GM21528 (cell line): ENCODE data around the gene STMN3.

Experiments
- ATAC-seq: cut with Tn5 transposase; IDR thresholded peaks from one replicate; pipeline ENCODE4 v1.9.1; 2021; ENCODE audit warnings: mild to moderate bottlenecking, moderate library complexity; ENCODE audit not compliant: unreplicated experiment, low FRiP score

The STMN3 gene

DNA sequence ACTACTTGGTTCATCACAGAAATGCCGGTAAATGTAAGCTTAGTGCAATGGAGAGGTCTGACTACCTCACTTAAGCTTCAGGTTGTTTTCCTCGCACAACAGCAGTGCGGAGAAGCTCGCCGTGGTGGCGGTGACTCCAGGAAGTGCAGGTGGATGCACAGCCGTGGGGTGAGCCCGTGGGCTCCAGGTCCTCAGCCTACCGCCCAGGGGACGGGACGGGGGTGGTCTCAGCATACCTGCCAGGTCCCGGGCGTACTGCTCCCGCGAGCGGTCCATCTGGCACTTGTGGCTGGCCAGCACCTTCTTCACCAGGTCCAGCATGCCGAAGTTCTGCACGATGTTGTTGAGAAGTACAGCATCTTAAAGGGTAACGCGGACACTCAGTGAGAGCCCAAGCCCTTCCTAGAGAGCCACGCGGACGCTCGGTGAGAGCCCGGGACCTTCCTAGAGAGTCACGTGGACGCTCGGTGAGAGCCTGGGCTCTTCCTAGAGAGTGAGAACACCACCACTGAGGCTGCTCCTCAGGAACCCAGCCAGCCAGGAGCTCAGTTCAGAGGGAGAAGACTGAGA lies 61.4 kb downstream of the STMN3 start:
- ATAC-seq = no peak

DNA sequence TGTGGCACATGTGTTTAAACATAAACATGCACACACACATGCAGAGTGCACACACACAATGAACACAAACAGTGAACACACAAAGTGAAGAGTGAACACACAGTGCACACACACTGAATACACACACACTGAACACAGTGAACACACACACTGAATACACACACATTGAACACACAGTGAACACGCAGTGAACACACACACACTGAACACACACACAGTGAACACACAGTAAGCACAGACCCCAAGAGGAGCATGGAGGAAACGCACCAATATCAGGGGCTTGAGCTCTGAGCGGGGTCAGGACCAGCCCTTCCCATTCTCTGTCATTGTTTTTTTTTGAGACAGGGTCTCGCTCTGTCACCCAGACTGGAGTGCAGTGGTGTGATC lies 62.1 kb downstream of the STMN3 start:
- no peak for ATAC-seq

DNA sequence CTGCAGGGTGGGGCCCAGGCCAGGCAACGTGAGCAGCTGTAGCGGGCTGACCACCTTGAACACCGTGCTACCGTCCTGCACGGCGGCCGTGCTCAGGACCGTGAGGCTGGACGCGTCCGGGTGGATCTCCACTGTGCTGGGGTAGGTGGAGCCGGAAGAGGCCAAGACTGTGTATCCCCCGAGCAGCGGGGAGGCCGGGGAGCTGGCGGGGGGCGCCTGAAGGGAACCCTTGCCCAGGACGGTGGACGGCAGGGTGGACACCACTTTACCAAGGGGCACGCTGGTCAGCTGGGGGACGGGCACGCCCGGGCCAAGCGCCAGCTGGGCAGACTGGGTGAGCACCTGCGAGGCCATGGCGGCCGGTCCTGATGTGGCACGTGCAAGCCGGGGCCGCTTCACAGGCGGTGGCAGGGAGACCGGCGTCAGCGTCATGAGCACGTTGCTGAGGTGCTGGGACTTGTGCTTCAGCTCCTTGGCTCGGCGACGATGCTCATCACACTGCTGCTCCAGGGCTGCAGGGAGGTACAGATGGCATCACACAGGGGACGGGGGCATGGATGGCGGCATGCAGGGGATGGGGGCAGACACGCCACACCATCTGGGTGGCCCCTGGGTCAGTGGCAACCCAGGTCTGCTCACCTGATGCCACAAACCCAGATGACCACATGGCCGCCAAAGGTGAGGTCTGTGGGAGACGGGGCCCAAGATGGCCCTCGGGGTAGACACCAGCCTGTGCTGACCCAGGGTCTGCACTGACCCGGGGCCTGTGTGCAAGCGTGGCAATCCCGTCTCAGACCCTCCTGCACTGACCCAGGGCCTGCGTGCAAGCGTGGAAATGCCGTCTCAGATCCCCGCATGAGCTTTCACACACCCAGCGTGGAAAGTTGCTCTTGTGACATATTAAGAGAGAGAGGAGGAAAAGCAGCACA lies 62.7 kb downstream of the STMN3 start:
- ATAC-seq = no peak
